HuH-7.5 (cell line): ENCODE results near the gene ATP13A4.

Source experiments
- DNase-seq: peaks from one replicate; pipeline ENCODE4 v3.0.0; 2011; ENCODE audit warnings: low spot score

ATP13A4 gene

GRCh38 chr3:193491026-193491425 is 63.7 kb downstream of the ATP13A4 start:
- DNase-seq = no peak

GRCh38 chr3:193490580-193490979 is 64.1 kb downstream of the ATP13A4 start:
- no peak for DNase-seq

- no peak for DNase-seq
Measured at GRCh38 chr3:193489949-193490348, 64.7 kb downstream of the ATP13A4 start.

GRCh38 chr3:193488741-193489140 is 66.0 kb downstream of the ATP13A4 start:
- DNase-seq = no peak

GRCh38 chr3:193483988-193484539 is 70.6 kb downstream of the ATP13A4 start:
- DNase-seq = no peak

GRCh38 chr3:193481436-193481835 is 73.3 kb downstream of the ATP13A4 start:
- no peak for DNase-seq

GRCh38 chr3:193474446-193474845 is 80.2 kb downstream of the ATP13A4 start:
- no peak for DNase-seq

GRCh38 chr3:193470710-193471109 is 84.0 kb downstream of the ATP13A4 start:
- no peak for DNase-seq

GRCh38 chr3:193465992-193466608 is 88.6 kb downstream of the ATP13A4 start:
- DNase-seq = no peak

- DNase-seq = no peak
Measured at GRCh38 chr3:193464889-193465288, 89.8 kb downstream of the ATP13A4 start.

- DNase-seq = no peak
Measured at GRCh38 chr3:193457526-193457925, 97.2 kb downstream of the ATP13A4 start.

GRCh38 chr3:193452338-193452737 is 102.4 kb downstream of the ATP13A4 start:
- no peak for DNase-seq

GRCh38 chr3:193451902-193452301 is 102.8 kb downstream of the ATP13A4 start:
- DNase-seq = no peak

- DNase-seq = no peak
Measured at GRCh38 chr3:193446965-193447602, 107.6 kb downstream of the ATP13A4 start.

GRCh38 chr3:193439423-193439822 is 115.3 kb downstream of the ATP13A4 start:
- no peak for DNase-seq

GRCh38 chr3:193418576-193419373 is 135.9 kb downstream of the ATP13A4 start:
- no peak for DNase-seq

GRCh38 chr3:193416629-193417028 is 138.1 kb downstream of the ATP13A4 start:
- no peak for DNase-seq

- no peak for DNase-seq
Measured at GRCh38 chr3:193407688-193408087, 147.0 kb downstream of the ATP13A4 start.

- DNase-seq = no peak
Measured at GRCh38 chr3:193407112-193407511, 147.6 kb downstream of the ATP13A4 start.

- DNase-seq = no peak
Measured at GRCh38 chr3:193403307-193403706, 151.4 kb downstream of the ATP13A4 start.

- no peak for DNase-seq
Measured at GRCh38 chr3:193400304-193400703, 154.4 kb downstream of the ATP13A4 start.

GRCh38 chr3:193396451-193397244 is 158.0 kb downstream of the ATP13A4 start:
- no peak for DNase-seq
